Neural progenitor cell (in vitro differentiated cells): Measurements from ENCODE around the gene DNAJB12. TPM values are rescaled to one million over a fixed set of nuclear protein-coding genes. Genes with fewer than 3 reads are reported as not detected.

Experiments
- DNase-seq: peaks from one replicate; pipeline ENCODE4 v3.0.0-alpha.2; 2016; ENCODE audit warnings: low spot score
- H2AFZ ChIP-seq: fragments of 200-600 bp; sonication (generic); replicated peaks from 2 replicates; pipeline ENCODE4 v1.6.1; 2016; ENCODE audit warnings: antibody characterized with exemption
- H3F3A ChIP-seq: fragments of 200-600 bp; sonication (generic); 2 replicates; pipeline ENCODE4 v1.6.1; 2016; ENCODE audit warnings: antibody characterized with exemption, low read depth
- H3K27ac ChIP-seq: fragments of 200-600 bp; sonication (generic); 2 replicates; pipeline ENCODE4 v1.5.1; 2016; ENCODE audit warnings: mild to moderate bottlenecking
- H3K27me3 ChIP-seq: fragments of 200-600 bp; sonication (generic); 2 replicates; pipeline ENCODE4 v1.6.1; 2016; ENCODE audit warnings: mild to moderate bottlenecking, moderate library complexity
- H3K36me3 ChIP-seq: fragments of 200-600 bp; sonication (generic); 2 replicates; pipeline ENCODE4 v1.5.1; 2016
- H3K4me1 ChIP-seq: fragments of 200-600 bp; sonication (generic); 2 replicates; pipeline ENCODE4 v1.6.1; 2016; ENCODE audit warnings: mixed run types
- H3K4me2 ChIP-seq: fragments of 200-600 bp; sonication (generic); 2 replicates; pipeline ENCODE4 v1.6.1; 2016
- H3K4me3 ChIP-seq: fragments of 200-600 bp; sonication (generic); 2 replicates; pipeline ENCODE4 v1.5.1; 2016
- H3K79me2 ChIP-seq: fragments of 200-600 bp; sonication (generic); 2 replicates; pipeline ENCODE4 v1.6.1; 2016; ENCODE audit warnings: low read depth
- H3K9ac ChIP-seq: fragments of 200-600 bp; sonication (generic); 2 replicates; pipeline ENCODE4 v1.6.1; 2016
- H3K9me3 ChIP-seq: fragments of 200-600 bp; sonication (generic); 2 replicates; pipeline ENCODE4 v1.5.1; 2016; ENCODE audit warnings: low read depth
- H4K20me1 ChIP-seq: fragments of 200-600 bp; sonication (generic); 2 replicates; pipeline ENCODE4 v1.6.1; 2016; ENCODE audit warnings: low read depth
- H3K27ac Mint-ChIP-seq: 3 replicates; pipeline ENCODE4 v1.8.0; 2021; ENCODE audit warnings: mixed read lengths
- H3K27me3 Mint-ChIP-seq: 2 replicates; pipeline ENCODE4 v1.8.0; 2022; ENCODE audit warnings: low read depth, mild to moderate bottlenecking, inconsistent platforms, moderate library complexity, mixed read lengths; ENCODE audit not compliant: insufficient read depth
- H3K36me3 Mint-ChIP-seq: 3 replicates; pipeline ENCODE4 v1.8.0; 2021; ENCODE audit warnings: mixed read lengths
- H3K4me1 Mint-ChIP-seq: 3 replicates; pipeline ENCODE4 v1.8.0; 2021; ENCODE audit warnings: mixed read lengths
- H3K4me3 Mint-ChIP-seq: 3 replicates; pipeline ENCODE4 v1.8.0; 2021; ENCODE audit warnings: mild to moderate bottlenecking, moderate library complexity, mixed read lengths
- H3K9me3 Mint-ChIP-seq: 3 replicates; pipeline ENCODE4 v1.8.0; 2020; ENCODE audit warnings: mixed read lengths
- CTCF ChIP-seq: fragments of 200-600 bp; sonication (generic); IDR thresholded peaks from 2 replicates; pipeline ENCODE4 v1.5.1; 2017; ENCODE audit warnings: antibody characterized with exemption, mild to moderate bottlenecking
- EZH2 ChIP-seq: fragments of 200-600 bp; sonication (generic); IDR thresholded peaks from 2 replicates; pipeline ENCODE4 v1.6.1; 2017; ENCODE audit warnings: antibody characterized with exemption, mild to moderate bottlenecking, moderate library complexity
- EZH2phosphoT487 ChIP-seq: fragments of 200-600 bp; sonication (generic); IDR thresholded peaks from 2 replicates; pipeline ENCODE4 v1.6.1; 2017; ENCODE audit warnings: antibody characterized with exemption
- total RNA-seq: library from RNA; depleted of rRNA; stranded (reverse); fragments of >200 nt; gene quantifications from 2 replicates; pipeline ENCODE4 v1.2.3, GENCODE V29; 2015; ENCODE audit warnings: low replicate concordance

Gene DNAJB12
- total RNA-seq, 1 donor from 2014 or later, result 8.8 TPM

DNA sequence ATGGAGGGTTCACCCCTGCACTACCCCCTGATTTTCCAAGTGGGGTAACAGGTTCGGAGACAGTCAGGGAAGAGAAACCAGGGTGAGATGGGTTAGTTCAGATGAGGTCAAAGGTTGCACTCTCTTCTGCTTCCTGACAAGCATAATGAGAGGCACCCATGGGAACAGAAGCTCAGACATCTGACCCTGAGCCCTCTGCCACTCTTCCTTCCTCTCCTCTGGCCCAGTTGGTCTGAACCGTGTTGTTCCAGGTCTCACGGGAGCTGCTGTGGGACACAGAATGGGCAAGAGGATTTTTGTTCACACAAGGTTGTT lies 38.4 kb downstream of the DNAJB12 start:
- H3K36me3 ChIP-seq, result no peaks in the 10 kb centered on the region
- no peak overlapping the region for H3K4me2 ChIP-seq
- peaks cover 17% of the 10 kb centered on the region for H3K27me3 ChIP-seq
- H2AFZ ChIP-seq, result no peak overlapping the region
- peaks cover 42% of the 10 kb centered on the region for H3K4me1 Mint-ChIP-seq
- H4K20me1 ChIP-seq, result no peaks in the 10 kb centered on the region
- H3K27ac ChIP-seq, result no peak overlapping the region
- no peaks in the 10 kb centered on the region for H3K36me3 Mint-ChIP-seq
- peaks cover 29% of the 10 kb centered on the region for H3F3A ChIP-seq
- H3K27ac Mint-ChIP-seq, result peak overlapping the region; percentile 74
- H3K27me3 Mint-ChIP-seq, result peaks cover 17% of the 10 kb centered on the region
- TF ChIP-seq CTCF, result no peak
- TF ChIP-seq EZH2, result no peak
- no peak for TF ChIP-seq EZH2phosphoT487
- H3K9me3 Mint-ChIP-seq, result no peaks in the 10 kb centered on the region
- H3K9ac ChIP-seq, result no peak overlapping the region
- no peaks in the 10 kb centered on the region for H3K79me2 ChIP-seq
- peak overlapping the region; percentile 13 for H3K4me3 Mint-ChIP-seq
- H3K9me3 ChIP-seq, result no peaks in the 10 kb centered on the region
- no peak for DNase-seq
- peaks cover 17% of the 10 kb centered on the region for H3K4me1 ChIP-seq
- H3K4me3 ChIP-seq, result no peak overlapping the region

- H3K27ac Mint-ChIP-seq, result peak overlapping the region; percentile 74
- Histone ChIP-seq H3K9me3 (no peaks in the 10 kb centered on the region), H3K27ac (no peak overlapping the region), H4K20me1 (no peaks in the 10 kb centered on the region), H3K79me2 (no peaks in the 10 kb centered on the region), H3K27me3 (peaks cover 17% of the 10 kb centered on the region), H3K4me2 (no peak overlapping the region), H3K4me3 (no peak overlapping the region), H3K36me3 (no peaks in the 10 kb centered on the region), H3F3A (peaks cover 26% of the 10 kb centered on the region), H3K9ac (no peak overlapping the region), H3K4me1 (peaks cover 18% of the 10 kb centered on the region), H2AFZ (no peak overlapping the region)
- H3K4me1 Mint-ChIP-seq, result peaks cover 43% of the 10 kb centered on the region
- no peaks in the 10 kb centered on the region for H3K9me3 Mint-ChIP-seq
- TF ChIP-seq EZH2 (no peak), CTCF (no peak), EZH2phosphoT487 (no peak)
- H3K4me3 Mint-ChIP-seq, result peak overlapping the region; percentile 13
- peaks cover 16% of the 10 kb centered on the region for H3K27me3 Mint-ChIP-seq
- no peaks in the 10 kb centered on the region for H3K36me3 Mint-ChIP-seq
- DNase-seq, result no peak
Observed at GRCh38 chr10:72315611-72316385, 38.9 kb downstream of the DNAJB12 start.

- Histone ChIP-seq H3K79me2 (no peaks in the 10 kb centered on the region), H3K4me3 (no peak overlapping the region), H2AFZ (no peak overlapping the region), H3K27ac (no peak overlapping the region), H3K36me3 (no peaks in the 10 kb centered on the region), H3K4me1 (peaks cover 23% of the 10 kb centered on the region), H3K9ac (no peak overlapping the region), H3K27me3 (peaks cover 17% of the 10 kb centered on the region), H3K9me3 (no peaks in the 10 kb centered on the region), H4K20me1 (no peaks in the 10 kb centered on the region), H3K4me2 (no peak overlapping the region), H3F3A (peaks cover 18% of the 10 kb centered on the region)
- H3K4me1 Mint-ChIP-seq, result peaks cover 41% of the 10 kb centered on the region
- peaks cover 10% of the 10 kb centered on the region for H3K27me3 Mint-ChIP-seq
- H3K27ac Mint-ChIP-seq, result peak overlapping the region; percentile 29
- peak; percentile 38 for DNase-seq
- TF ChIP-seq CTCF, result no peak
- TF ChIP-seq EZH2, result no peak
- TF ChIP-seq EZH2phosphoT487, result no peak
- H3K4me3 Mint-ChIP-seq, result no peak overlapping the region
- H3K36me3 Mint-ChIP-seq, result no peaks in the 10 kb centered on the region
- H3K9me3 Mint-ChIP-seq, result no peaks in the 10 kb centered on the region
Observed at GRCh38 chr10:72315054-72315453, 39.7 kb downstream of the DNAJB12 start.
